ENCODE data around the gene ZFAND6. TPM values are rescaled to one million over a fixed set of nuclear protein-coding genes. Genes with fewer than 3 reads are reported as not detected.

The ZFAND6 gene
- total and polyA plus RNA-seq, 4 donors = 61.2 to 94.0 (median 75.5) TPM

DNA sequence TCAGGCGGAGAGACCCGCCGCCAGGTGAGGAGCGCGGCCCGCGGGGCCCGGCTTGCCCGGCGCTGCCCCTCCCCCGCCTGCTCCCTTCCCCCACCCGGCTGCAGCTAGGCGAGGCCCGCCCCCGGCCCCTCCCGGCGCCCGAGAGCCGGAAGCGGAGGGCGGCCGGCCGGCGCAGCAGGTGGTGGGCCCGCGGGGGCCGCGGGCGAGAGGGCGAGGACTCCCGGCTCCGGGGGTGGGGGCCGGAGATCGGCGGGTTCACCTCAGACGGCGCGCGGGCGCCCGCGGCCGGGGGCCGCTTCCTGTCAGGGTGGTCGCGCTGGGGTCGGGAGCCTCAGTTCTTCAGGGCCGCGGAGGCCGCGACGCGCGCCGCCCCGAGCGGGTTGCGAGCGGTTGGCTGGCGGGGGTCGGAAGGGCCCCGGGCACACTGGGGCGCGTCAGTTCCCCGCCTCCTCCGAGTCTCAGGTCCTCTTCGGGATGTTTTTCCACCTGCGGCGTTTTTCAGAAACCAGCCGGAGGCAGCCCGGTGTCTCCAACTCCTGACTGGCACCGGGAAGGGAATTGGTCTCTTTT lies 395 bp downstream of the ZFAND6 start:
- ATAC-seq (ENCODE audit: low FRiP score) = peak; percentile 93

DNA sequence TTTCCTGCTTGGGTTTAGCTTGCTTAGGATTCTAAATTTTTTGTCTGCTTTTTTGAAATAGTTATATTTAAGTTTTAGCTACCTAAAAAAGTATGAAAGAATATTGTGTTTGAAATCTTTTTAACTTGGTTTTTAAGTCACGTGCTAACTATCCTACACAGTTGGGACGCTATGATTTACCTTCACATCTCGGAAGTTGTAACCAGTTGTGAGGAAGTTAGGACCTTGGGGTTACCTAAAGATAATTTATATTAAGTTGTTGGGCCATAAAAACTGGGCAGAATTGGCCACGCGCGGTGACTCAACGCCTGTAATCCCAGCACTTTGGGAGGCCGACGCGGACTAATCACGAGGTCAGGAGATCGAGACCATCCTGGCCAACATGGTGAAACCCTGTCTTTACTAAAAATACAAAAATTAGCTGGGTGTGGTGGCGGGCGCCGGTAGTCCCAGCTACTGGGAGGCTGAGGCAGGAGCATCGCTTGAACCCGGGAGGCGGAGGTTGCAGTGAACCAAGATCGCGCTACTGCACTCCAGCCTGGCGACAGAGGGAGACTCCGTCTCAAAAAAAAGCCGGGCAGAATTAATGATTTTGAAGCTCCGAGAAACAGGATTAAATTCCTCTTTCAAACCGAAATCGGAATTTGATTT lies 1.0 kb downstream of the ZFAND6 start:
- 27 to 28% methylated on average over 26 of the region's 26 CpGs for WGBS, 2 donors
- DNase-seq (peak in 1 of 2 donors; percentile 59), ATAC-seq (ENCODE audit: low FRiP score) (no peak)
- intact Hi-C loops (cut with DNase I) = loop anchor here in 1 of 2 donors (5.0 kb wide), 1 partner anchor 92 kb away; the partner anchor contains the start of gene FAH
- H3K27me3 ChIP-seq (ENCODE audit: control insufficient read depth in 1 of 2, insufficient read depth in 2 of 2, low read length in 1 of 2) = no peaks in the 10 kb centered on the region
- H3K4me3 ChIP-seq (ENCODE audit: low read length in 2 of 2) = peak overlapping the region; percentile 92 to 98
- H3K4me1 ChIP-seq (ENCODE audit: control insufficient read depth in 1 of 2, insufficient read depth in 2 of 2, low read length in 2 of 2) = no peaks in the 10 kb centered on the region
- no peak overlapping the region for H3K27ac ChIP-seq (ENCODE audit: low read depth in 1 of 2, low read length in 2 of 2)
- H3K36me3 ChIP-seq (ENCODE audit: control insufficient read depth in 1 of 2, insufficient read depth in 2 of 2, low read length in 1 of 2) = no peaks in the 10 kb centered on the region
- H3K9me3 ChIP-seq (ENCODE audit: control insufficient read depth, low read length) = no peaks in the 10 kb centered on the region

More for the DNA sequence above, 395 bp downstream of the ZFAND6 start:
- Histone ChIP-seq H3K4me1 (ENCODE audit: control insufficient read depth in 1 of 2, insufficient read depth in 2 of 2, low read length in 2 of 2) (no peaks in the 10 kb centered on the region), H3K27ac (ENCODE audit: low read depth in 1 of 2, low read length in 2 of 2) (peak overlapping the region; percentile 44 to 78), H3K9me3 (ENCODE audit: control insufficient read depth, low read length) (no peaks in the 10 kb centered on the region), H3K27me3 (ENCODE audit: control insufficient read depth in 1 of 2, insufficient read depth in 2 of 2, low read length in 1 of 2) (no peaks in the 10 kb centered on the region), H3K36me3 (ENCODE audit: control insufficient read depth in 1 of 2, insufficient read depth in 2 of 2, low read length in 1 of 2) (no peaks in the 10 kb centered on the region), H3K4me3 (ENCODE audit: low read length in 2 of 2) (peak overlapping the region; percentile 92 to 98)
- intact Hi-C loops (cut with DNase I) = loop anchor here (5.0 kb wide), 1 partner anchor 92 kb away; the partner anchor contains the start of gene FAH (in 2 of the 2)
- 0 to 1% methylated on average over 34 to 72 of the region's 72 CpGs for WGBS, 2 donors
- DNase-seq = peak in 1 of 2 donors; percentile 93

DNA sequence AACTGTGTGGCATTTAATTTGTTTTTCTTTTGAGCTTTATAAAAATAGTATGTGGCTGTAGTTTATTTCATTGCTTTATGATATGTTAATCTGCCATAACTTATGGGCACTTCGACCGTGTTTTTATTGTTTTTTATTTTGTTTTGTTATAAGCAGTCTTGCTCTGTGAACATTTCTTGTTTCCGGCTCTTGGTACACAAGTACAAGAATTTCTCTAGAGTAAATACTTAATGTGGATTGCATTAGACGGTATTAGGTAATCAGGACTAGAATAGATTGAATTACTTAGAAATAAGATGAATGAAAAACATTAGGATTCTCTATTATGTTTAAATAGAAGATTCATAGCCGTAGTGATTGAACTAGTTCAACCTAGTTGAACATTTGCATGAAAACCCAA lies 2.1 kb downstream of the ZFAND6 start:
- no peaks in the 10 kb centered on the region for H3K36me3 ChIP-seq (ENCODE audit: control insufficient read depth in 1 of 2, insufficient read depth in 2 of 2, low read length in 1 of 2)
- H3K27me3 ChIP-seq (ENCODE audit: control insufficient read depth in 1 of 2, insufficient read depth in 2 of 2, low read length in 1 of 2) = no peaks in the 10 kb centered on the region
- no peak overlapping the region for H3K4me3 ChIP-seq (ENCODE audit: low read length in 2 of 2)
- H3K9me3 ChIP-seq (ENCODE audit: control insufficient read depth, low read length) = no peaks in the 10 kb centered on the region
- DNase-seq (no peak), ATAC-seq (ENCODE audit: low FRiP score) (no peak)
- H3K4me1 ChIP-seq (ENCODE audit: control insufficient read depth in 1 of 2, insufficient read depth in 2 of 2, low read length in 2 of 2) = no peaks in the 10 kb centered on the region
- 75 to 79% methylated on average over 5 of the region's 5 CpGs for WGBS, 2 donors
- intact Hi-C loops (cut with DNase I) = loop anchor here in 1 of 2 donors (5.0 kb wide), 1 partner anchor 91 kb away; the partner anchor contains the start of gene FAH
- no peak overlapping the region for H3K27ac ChIP-seq (ENCODE audit: low read depth in 1 of 2, low read length in 2 of 2)

DNA sequence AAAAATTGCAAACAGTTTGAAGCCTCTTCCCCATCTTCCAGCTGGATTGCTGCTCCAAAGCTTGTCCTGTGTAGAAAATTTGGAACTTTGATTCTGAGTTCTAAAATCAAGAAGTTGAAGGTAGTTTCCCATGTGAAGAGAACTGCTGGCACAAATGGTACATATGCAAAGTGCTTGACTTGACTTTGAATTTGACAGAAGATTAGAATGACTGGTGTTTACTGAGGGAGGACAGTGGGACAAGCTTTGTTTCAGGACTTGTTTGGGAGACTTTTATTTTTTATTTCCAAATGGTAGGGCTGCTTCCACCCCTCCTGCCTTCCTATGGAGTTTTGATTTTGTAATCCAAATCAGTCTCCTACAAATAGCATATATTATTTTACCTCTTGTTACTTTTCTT lies 7.4 kb downstream of the ZFAND6 start:
- no peaks in the 10 kb centered on the region for H3K4me1 ChIP-seq (ENCODE audit: control insufficient read depth in 1 of 2, insufficient read depth in 2 of 2, low read length in 2 of 2)
- no peaks in the 10 kb centered on the region for H3K27me3 ChIP-seq (ENCODE audit: control insufficient read depth in 1 of 2, insufficient read depth in 2 of 2, low read length in 1 of 2)
- H3K4me3 ChIP-seq (ENCODE audit: low read length in 2 of 2) = no peak overlapping the region
- no peak for ATAC-seq (ENCODE audit: low FRiP score)
- DNase-seq = no peak
- no peak overlapping the region for H3K27ac ChIP-seq (ENCODE audit: low read depth in 1 of 2, low read length in 2 of 2)
- H3K36me3 ChIP-seq (ENCODE audit: control insufficient read depth in 1 of 2, insufficient read depth in 2 of 2, low read length in 1 of 2) = no peaks in the 10 kb centered on the region
- intact Hi-C loops (cut with DNase I) = no loop called here
- H3K9me3 ChIP-seq (ENCODE audit: control insufficient read depth, low read length) = no peaks in the 10 kb centered on the region

DNA sequence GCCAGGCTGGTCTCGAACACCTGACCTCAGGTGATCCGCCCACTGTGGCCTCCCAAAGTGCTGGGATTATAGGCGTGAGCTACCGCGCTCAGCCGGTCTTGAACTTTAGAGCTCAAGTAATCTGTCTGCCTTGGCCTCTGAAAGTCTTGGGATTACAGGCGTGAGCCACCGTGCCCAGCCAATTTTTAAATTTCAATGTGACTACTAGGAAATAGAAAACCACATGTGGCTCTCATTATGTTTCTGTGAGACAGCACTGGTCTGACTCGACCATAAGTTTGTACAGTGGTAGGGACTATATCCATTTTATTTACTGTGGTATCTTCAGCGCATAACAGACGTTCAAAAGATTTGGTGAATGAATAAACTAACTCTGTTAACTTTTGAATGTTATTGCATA lies 9.1 kb downstream of the ZFAND6 start:
- 77 to 85% methylated on average over 11 of the region's 11 CpGs for WGBS, 2 donors
- H3K27me3 ChIP-seq (ENCODE audit: control insufficient read depth in 1 of 2, insufficient read depth in 2 of 2, low read length in 1 of 2) = no peaks in the 10 kb centered on the region
- no peaks in the 10 kb centered on the region for H3K36me3 ChIP-seq (ENCODE audit: control insufficient read depth in 1 of 2, insufficient read depth in 2 of 2, low read length in 1 of 2)
- no peak for DNase-seq
- intact Hi-C loops (cut with DNase I) = no loop called here
- no peak overlapping the region for H3K27ac ChIP-seq (ENCODE audit: low read depth in 1 of 2, low read length in 2 of 2)
- no peaks in the 10 kb centered on the region for H3K9me3 ChIP-seq (ENCODE audit: control insufficient read depth, low read length)
- peak; percentile 41 for ATAC-seq (ENCODE audit: low FRiP score)
- no peak overlapping the region for H3K4me3 ChIP-seq (ENCODE audit: low read length in 2 of 2)
- H3K4me1 ChIP-seq (ENCODE audit: control insufficient read depth in 1 of 2, insufficient read depth in 2 of 2, low read length in 2 of 2) = no peaks in the 10 kb centered on the region

DNA sequence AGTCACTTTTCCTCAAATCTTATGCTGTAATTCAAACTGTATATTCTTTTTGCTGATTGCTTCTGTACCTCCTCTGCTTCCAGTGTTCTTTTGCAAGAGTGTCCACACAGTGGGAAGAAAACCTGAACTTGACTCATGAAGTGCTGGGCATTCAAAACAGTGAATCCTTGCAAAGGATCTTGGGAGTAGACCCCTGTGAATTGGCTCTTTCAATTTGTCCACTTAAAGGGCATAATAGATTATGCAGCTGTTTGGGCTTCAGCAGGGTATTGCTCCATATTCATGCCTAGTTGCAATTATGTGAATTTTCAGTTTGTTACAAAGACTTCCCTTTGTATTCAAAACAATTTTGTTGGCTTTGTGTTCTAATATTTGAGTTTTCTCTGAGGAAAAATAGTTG lies 11.4 kb downstream of the ZFAND6 start:
- Histone ChIP-seq H3K4me1 (ENCODE audit: control insufficient read depth in 1 of 2, insufficient read depth in 2 of 2, low read length in 2 of 2) (no peaks in the 10 kb centered on the region), H3K36me3 (ENCODE audit: control insufficient read depth in 1 of 2, insufficient read depth in 2 of 2, low read length in 1 of 2) (no peaks in the 10 kb centered on the region), H3K9me3 (ENCODE audit: control insufficient read depth, low read length) (no peaks in the 10 kb centered on the region), H3K27me3 (ENCODE audit: control insufficient read depth in 1 of 2, insufficient read depth in 2 of 2, low read length in 1 of 2) (no peaks in the 10 kb centered on the region), H3K27ac (ENCODE audit: low read depth in 1 of 2, low read length in 2 of 2) (no peak overlapping the region), H3K4me3 (ENCODE audit: low read length in 2 of 2) (no peak overlapping the region)
- intact Hi-C loops (cut with DNase I) = no loop called here
- ATAC-seq (ENCODE audit: low FRiP score) = no peak
- no peak for DNase-seq

DNA sequence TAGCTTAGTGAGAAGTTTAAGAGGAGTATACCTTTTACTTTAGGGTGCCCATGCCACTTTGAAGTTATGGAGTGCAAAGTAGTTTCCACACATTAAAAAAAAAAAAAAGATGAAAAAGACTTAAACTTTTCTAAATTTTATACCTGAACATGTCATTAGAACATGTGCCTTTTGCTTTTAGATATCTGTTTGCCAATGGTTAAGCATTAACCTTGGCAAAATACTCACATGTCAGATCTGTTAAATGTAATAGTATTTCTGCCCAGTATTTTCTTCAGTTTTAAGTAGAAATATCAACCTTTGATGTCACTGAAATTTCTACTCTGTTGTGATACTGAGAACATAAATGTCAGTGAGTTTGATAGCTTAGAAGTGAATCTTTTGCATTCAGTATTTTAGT lies 12.2 kb downstream of the ZFAND6 start:
- no peak for DNase-seq
- ATAC-seq (ENCODE audit: low FRiP score) = no peak
- no peak overlapping the region for H3K27ac ChIP-seq (ENCODE audit: low read depth in 1 of 2, low read length in 2 of 2)
- no peaks in the 10 kb centered on the region for H3K9me3 ChIP-seq (ENCODE audit: control insufficient read depth, low read length)
- H3K36me3 ChIP-seq (ENCODE audit: control insufficient read depth in 1 of 2, insufficient read depth in 2 of 2, low read length in 1 of 2) = no peaks in the 10 kb centered on the region
- peaks cover 0 to 3% of the 10 kb centered on the region in 2 donors for H3K4me1 ChIP-seq (ENCODE audit: control insufficient read depth in 1 of 2, insufficient read depth in 2 of 2, low read length in 2 of 2)
- no peaks in the 10 kb centered on the region for H3K27me3 ChIP-seq (ENCODE audit: control insufficient read depth in 1 of 2, insufficient read depth in 2 of 2, low read length in 1 of 2)
- intact Hi-C loops (cut with DNase I) = no loop called here
- no peak overlapping the region for H3K4me3 ChIP-seq (ENCODE audit: low read length in 2 of 2)

DNA sequence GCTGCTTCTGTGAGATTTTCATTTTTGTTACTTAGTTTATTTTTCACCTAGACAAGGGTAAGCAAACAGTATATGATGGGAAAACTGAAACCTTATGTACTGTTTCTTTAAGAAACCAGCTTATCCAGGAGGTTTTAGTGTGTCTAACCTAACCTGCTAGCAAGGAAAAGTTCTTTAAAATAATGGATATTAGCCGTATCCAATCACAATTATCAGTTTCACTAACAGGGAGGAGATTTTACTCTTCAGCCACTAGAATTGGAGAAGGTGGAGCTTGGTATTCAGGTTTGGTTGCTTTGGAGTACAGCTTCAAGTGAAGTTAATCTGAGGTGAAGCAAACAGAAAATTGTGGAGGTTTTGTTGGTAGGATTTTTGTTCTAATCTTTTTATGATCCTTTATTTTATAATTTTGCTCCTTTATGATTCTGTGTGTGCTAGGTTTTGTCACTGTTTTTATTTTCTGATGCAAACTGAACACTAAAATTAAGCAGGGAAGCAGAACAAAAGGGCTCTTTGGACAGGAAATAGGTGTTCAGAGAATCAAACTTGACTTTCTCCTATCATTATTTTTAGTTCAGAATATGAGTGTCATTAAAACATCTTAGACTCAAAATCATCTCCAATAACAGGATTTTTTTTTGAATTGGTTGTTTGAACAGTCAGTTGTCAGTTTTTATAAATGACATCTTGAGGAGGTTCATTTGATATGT lies 13.0 kb downstream of the ZFAND6 start:
- 0% methylated on average over 1 of the region's 1 CpG for WGBS, 2 donors
- Histone ChIP-seq H3K9me3 (ENCODE audit: control insufficient read depth, low read length) (no peaks in the 10 kb centered on the region), H3K27me3 (ENCODE audit: control insufficient read depth in 1 of 2, insufficient read depth in 2 of 2, low read length in 1 of 2) (no peaks in the 10 kb centered on the region), H3K4me1 (ENCODE audit: control insufficient read depth in 1 of 2, insufficient read depth in 2 of 2, low read length in 2 of 2) (peaks cover 0 to 3% of the 10 kb centered on the region in 2 donors), H3K27ac (ENCODE audit: low read depth in 1 of 2, low read length in 2 of 2) (no peak overlapping the region), H3K36me3 (ENCODE audit: control insufficient read depth in 1 of 2, insufficient read depth in 2 of 2, low read length in 1 of 2) (no peaks in the 10 kb centered on the region), H3K4me3 (ENCODE audit: low read length in 2 of 2) (peak overlapping the region in 1 of 2 donors; percentile 5)
- peak; percentile 91 for ATAC-seq (ENCODE audit: low FRiP score)
- DNase-seq = no peak
- intact Hi-C loops (cut with DNase I) = no loop called here

DNA sequence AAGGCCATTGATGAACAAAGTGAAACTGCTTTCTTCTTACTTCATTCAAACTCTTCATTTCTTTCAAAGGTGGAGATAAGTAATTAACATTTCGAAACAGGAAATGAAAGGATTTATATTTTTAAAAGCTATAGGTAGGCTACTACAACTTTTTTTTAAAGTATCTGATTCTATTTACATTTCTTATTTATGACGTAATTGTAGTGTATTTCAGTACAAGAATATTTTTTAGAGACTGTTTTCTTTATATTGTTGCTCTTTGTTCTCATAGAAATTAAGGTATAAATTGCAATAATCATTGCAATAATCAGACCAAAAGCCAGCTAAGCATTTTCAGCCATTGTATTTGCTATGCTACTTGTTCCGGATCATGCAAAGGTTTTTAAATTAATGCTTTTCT lies 13.7 kb downstream of the ZFAND6 start:
- no peaks in the 10 kb centered on the region for H3K36me3 ChIP-seq (ENCODE audit: control insufficient read depth in 1 of 2, insufficient read depth in 2 of 2, low read length in 1 of 2)
- H3K4me1 ChIP-seq (ENCODE audit: control insufficient read depth in 1 of 2, insufficient read depth in 2 of 2, low read length in 2 of 2) = peaks cover 0 to 3% of the 10 kb centered on the region in 2 donors
- ATAC-seq (ENCODE audit: low FRiP score) (no peak), DNase-seq (no peak)
- no peak overlapping the region for H3K4me3 ChIP-seq (ENCODE audit: low read length in 2 of 2)
- no peaks in the 10 kb centered on the region for H3K9me3 ChIP-seq (ENCODE audit: control insufficient read depth, low read length)
- no peaks in the 10 kb centered on the region for H3K27me3 ChIP-seq (ENCODE audit: control insufficient read depth in 1 of 2, insufficient read depth in 2 of 2, low read length in 1 of 2)
- intact Hi-C loops (cut with DNase I) = no loop called here
- WGBS, 2 donors = 41 to 45% methylated on average over 3 of the region's 3 CpGs
- no peak overlapping the region for H3K27ac ChIP-seq (ENCODE audit: low read depth in 1 of 2, low read length in 2 of 2)

Data from aorta (tissue), 5 donors.